Measurements from ENCODE around the gene CENPX. TPM values are rescaled to one million over a fixed set of nuclear protein-coding genes. Genes with fewer than 3 reads are reported as not detected.
"Not testable (repeated sequence)": the region's sequence is repeated elsewhere in the genome, so short reads cannot be mapped to it uniquely, and the experiment has no call there.

CENPX gene
- total and polyA plus RNA-seq, 10 donors = 25.4 to 91.8 (median 32.9) TPM

DNA sequence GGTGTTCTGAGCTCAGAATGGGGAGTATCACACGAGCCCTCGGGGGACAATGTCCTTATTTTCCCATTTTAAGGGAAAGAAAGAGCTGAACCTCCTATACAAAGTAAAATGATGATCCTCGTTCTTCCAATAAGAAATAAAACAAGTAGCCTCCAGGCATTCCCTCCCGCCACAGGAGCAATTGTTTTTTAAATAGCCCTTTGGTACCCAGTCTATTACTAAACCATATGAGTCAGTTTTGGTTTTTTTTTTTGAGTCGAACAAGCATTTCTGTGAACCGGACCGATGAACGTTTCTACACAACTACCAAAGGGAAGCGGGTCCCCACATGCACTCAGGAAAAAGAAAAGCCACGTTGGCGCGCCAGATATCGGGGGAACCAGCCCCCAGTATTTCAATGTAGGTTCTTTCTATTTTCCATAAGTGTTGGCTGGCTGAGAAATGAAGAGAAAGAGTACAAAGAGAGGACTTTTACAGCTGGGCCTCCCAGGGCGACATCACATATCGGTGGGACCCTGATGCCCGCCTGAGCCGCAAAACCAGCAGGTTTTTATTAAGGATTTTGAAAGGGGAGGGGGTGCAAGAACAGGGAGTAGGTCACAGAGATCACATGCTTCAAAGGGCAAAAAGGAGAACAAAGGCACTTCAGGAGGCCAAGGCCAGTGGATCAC is 18.6 kb upstream of the CENPX start:
- Histone ChIP-seq H3K9me3 (no peaks in the 10 kb centered on the region), H3K4me3 (no peak overlapping the region), H3K27ac (no peak overlapping the region), H3K4me1 (peaks cover 5 to 28% (median 17%) of the 10 kb centered on the region in 6 donors), H3K27me3 (replicated peaks in 1 of 7) (no peaks in the 10 kb centered on the region), H3K36me3 (peaks cover 0 to under 1% (median 0%) of the 10 kb centered on the region in 6 donors)
- DNase-seq = no peak
- intact Hi-C loops (cut with DNase I; ENCODE audit: low total_unique reads) = loop anchor here (10.0 kb wide), 1 partner anchor 64 kb away; no protein-coding TSS in a partner anchor
- no peak for TF ChIP-seq POLR2AphosphoS5 (IDR thresholded peaks at IDR 0.05)
- WGBS, 5 donors = 73 to 88% (median 80%) methylated on average over 17 of the region's 17 CpGs

DNA sequence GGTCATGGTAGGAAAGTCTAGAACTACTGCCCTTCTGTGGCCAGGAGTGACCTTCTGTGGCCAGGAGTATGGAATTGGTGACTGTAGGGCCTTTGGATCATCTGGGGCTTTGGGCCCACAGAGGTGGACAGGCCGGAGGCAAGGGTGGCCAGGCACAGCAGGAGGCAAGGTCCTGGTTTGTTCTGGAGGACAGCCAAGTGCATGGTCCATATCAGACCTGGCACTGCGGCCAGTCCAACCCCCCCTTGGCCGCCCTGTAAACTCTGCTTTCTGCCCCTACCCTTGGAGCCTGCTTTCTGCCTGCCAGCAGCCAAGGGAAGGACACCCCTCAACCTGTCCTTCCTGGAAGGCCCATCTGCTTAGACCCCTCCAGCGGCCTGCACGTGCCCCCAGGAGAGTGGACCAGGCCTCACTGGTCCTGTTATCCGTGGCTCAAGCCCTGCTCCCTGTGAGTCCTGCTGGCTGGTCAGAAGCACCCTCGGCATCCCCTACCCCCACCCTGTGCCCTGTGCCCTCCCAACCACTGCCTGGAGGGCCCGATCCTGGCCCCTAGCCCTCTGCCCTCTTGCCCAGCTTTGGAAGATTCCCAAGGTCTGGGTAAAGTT is 17.1 kb upstream of the CENPX start:
- Histone ChIP-seq H3K4me3 (no peak overlapping the region), H3K4me1 (peaks cover 6 to 42% (median 22%) of the 10 kb centered on the region in 6 donors), H3K27me3 (replicated peaks in 1 of 7) (no peaks in the 10 kb centered on the region), H3K27ac (no peak overlapping the region), H3K36me3 (peaks cover 0 to 12% (median 0%) of the 10 kb centered on the region in 6 donors), H3K9me3 (no peaks in the 10 kb centered on the region)
- DNase-seq = no peak
- TF ChIP-seq POLR2AphosphoS5 (IDR thresholded peaks at IDR 0.05) (no peak), POLR2A (IDR thresholded peaks at IDR 0.05) (no peak)
- TF ChIP-seq, protein P1, sequence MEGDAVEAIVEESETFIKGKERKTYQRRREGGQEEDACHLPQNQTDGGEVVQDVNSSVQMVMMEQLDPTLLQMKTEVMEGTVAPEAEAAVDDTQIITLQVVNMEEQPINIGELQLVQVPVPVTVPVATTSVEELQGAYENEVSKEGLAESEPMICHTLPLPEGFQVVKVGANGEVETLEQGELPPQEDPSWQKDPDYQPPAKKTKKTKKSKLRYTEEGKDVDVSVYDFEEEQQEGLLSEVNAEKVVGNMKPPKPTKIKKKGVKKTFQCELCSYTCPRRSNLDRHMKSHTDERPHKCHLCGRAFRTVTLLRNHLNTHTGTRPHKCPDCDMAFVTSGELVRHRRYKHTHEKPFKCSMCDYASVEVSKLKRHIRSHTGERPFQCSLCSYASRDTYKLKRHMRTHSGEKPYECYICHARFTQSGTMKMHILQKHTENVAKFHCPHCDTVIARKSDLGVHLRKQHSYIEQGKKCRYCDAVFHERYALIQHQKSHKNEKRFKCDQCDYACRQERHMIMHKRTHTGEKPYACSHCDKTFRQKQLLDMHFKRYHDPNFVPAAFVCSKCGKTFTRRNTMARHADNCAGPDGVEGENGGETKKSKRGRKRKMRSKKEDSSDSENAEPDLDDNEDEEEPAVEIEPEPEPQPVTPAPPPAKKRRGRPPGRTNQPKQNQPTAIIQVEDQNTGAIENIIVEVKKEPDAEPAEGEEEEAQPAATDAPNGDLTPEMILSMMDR (IDR thresholded peaks at IDR 0.05 in 8 of 11, conservative IDR thresholded peaks at IDR 0.05 in 3 of 11) = no peak
- intact Hi-C loops (cut with DNase I; ENCODE audit: low total_unique reads) = loop anchor here (10.0 kb wide), 1 partner anchor 65 kb away; no protein-coding TSS in a partner anchor
- WGBS, 5 donors = 94 to 98% (median 95%) methylated on average over 6 to 8 of the region's 8 CpGs

DNA sequence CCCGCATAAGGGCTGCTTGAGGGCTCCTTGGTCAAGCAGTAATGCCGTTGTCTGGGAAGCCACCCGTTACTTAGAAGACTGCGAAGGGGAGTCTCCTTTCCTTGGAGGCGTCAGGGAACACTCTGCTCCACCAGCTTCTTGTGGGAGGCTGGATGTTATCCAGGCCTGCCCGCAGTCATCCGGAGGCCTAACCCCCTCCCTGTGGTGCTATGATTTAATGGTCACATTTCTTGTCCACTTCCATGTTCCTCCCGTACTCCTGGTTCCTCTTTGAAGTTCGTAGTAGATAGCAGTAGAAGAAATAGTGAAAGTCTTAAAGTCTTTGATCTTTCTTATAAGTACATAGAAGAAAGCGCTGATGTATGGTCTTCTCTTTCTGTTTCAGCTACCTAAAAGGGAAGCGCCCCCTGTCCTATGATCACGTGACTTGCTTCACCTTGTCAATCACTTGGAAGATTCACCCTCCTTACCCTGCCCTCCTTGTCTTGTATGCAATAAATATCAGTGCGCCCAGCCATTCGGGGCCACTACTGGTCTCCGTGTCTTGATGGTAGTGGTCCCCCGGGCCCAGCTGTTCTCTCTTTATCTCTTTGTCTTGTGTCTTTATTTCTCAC is 16.2 kb upstream of the CENPX start:
- WGBS, 5 donors = 66 to 80% (median 78%) methylated on average over 16 of the region's 16 CpGs
- intact Hi-C loops (cut with DNase I; ENCODE audit: low total_unique reads) = not testable (repeated sequence)

DNA sequence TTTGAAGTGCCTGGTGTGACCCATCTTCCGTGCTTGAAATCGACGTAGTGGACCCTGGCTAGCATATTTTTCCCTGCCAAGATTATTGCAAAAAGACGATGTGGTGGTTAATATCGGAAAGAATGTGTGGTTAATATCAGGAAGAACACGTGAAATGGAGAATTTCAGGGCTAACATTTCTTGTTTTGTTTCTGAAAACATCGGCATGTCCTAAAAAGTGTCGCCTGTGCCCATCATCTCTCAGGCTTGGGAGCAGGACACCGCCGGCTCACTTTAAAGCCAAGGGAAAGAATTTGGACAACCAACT is 15.2 kb upstream of the CENPX start:
- TF ChIP-seq, protein P1 (IDR thresholded peaks at IDR 0.05 in 8 of 11, conservative IDR thresholded peaks at IDR 0.05 in 3 of 11) = no peak
- no peak for TF ChIP-seq POLR2AphosphoS5 (IDR thresholded peaks at IDR 0.05)
- TF ChIP-seq POLR2A (IDR thresholded peaks at IDR 0.05) = no peak
- Histone ChIP-seq H3K27ac (peak overlapping the region; percentile 77 to 98 (median 96)), H3K27me3 (replicated peaks in 1 of 7) (no peaks in the 10 kb centered on the region), H3K4me1 (peaks cover 6 to 42% (median 22%) of the 10 kb centered on the region in 6 donors), H3K9me3 (no peaks in the 10 kb centered on the region), H3K4me3 (peak overlapping the region in 7 of 8 donors; percentile 53 to 81 (median 60)), H3K36me3 (peaks cover 0 to 12% (median 0%) of the 10 kb centered on the region in 6 donors)
- WGBS, 5 donors = 5 to 10% (median 8%) methylated on average over 10 of the region's 10 CpGs
- intact Hi-C loops (cut with DNase I; ENCODE audit: low total_unique reads) = no loop called here
- no peak for DNase-seq

More for the DNA sequence above, 16.2 kb upstream of the CENPX start:
- DNase-seq; H3K27me3 ChIP-seq (replicated peaks in 1 of 7); H3K27ac ChIP-seq; H3K4me3 ChIP-seq; H3K9me3 ChIP-seq: not testable (repeated sequence)
- H3K4me1 ChIP-seq = peaks cover 6 to 42% (median 22%) of the 10 kb centered on the region in 6 donors
- peaks cover 0 to 12% (median 0%) of the 10 kb centered on the region in 6 donors for H3K36me3 ChIP-seq
